Pons (tissue), 1 donor: ENCODE measurements around the gene TPT1.
"Not testable (repeated sequence)": the region's sequence is repeated elsewhere in the genome, so short reads cannot be mapped to it uniquely, and the experiment has no call there.

Source experiments
- DNase-seq: peaks from one replicate; pipeline ENCODE4 v3.0.0-alpha.2; 2016; ENCODE audit warnings: low spot score

Gene TPT1

GRCh38 chr13:45301263-45301662 is 39.7 kb downstream of the TPT1 start:
- DNase-seq: no peak

DNA sequence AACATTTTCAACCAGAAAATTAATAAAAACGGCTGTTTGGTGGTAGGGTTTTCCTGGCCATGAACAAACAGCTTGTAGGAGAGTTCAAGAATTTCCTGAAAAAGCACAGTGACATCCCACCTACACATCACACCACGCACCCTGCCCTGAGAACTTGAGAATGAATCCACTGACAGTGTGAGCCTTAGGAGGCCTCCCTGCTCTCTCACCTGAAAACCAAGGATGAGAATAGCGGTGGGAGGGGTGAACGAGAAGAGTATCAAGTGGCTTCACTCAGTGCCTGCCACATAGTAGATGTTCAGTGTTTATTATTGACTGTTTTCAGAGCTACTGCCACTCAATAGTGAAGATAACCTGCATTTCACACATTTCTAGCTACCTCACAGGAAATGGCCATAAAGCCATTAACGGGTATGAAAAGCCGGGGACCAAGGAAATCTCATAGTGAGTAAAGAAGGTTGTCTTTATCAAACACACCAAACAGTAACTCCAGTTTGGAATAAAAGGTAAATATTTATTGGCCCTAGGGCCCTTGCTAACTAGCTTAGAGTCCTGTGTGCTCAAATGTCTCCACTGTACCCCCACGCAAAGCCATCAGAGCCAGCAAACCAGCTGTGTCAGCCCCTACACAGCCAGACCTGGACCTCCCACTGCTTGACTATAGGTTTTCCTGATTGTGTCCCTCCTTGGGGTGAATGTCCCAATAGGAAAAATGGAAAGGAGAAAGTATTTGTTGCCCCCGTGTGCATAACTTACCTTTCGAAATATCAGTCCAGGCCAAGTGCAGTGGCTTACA is 40.6 kb downstream of the TPT1 start:
- no peak for DNase-seq

GRCh38 chr13:45299194-45299593 is 41.8 kb downstream of the TPT1 start:
- DNase-seq: no peak

GRCh38 chr13:45298550-45298949 is 42.4 kb downstream of the TPT1 start:
- DNase-seq: not testable (repeated sequence)

DNA sequence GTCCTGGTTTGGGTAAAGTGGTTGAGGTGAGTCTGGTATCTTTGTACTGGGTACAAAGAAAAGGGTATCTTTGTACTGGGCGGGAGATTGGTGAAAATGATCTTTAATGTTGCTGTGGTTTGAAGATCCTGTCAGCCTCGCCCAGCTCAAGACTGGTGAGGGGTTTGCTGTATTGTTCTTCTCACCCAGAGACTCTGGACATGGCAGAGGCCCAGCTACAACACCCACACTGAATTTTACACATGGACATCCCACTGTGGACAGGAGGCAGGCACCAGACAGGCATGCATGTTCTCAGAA is 42.8 kb downstream of the TPT1 start:
- DNase-seq: no peak

DNA sequence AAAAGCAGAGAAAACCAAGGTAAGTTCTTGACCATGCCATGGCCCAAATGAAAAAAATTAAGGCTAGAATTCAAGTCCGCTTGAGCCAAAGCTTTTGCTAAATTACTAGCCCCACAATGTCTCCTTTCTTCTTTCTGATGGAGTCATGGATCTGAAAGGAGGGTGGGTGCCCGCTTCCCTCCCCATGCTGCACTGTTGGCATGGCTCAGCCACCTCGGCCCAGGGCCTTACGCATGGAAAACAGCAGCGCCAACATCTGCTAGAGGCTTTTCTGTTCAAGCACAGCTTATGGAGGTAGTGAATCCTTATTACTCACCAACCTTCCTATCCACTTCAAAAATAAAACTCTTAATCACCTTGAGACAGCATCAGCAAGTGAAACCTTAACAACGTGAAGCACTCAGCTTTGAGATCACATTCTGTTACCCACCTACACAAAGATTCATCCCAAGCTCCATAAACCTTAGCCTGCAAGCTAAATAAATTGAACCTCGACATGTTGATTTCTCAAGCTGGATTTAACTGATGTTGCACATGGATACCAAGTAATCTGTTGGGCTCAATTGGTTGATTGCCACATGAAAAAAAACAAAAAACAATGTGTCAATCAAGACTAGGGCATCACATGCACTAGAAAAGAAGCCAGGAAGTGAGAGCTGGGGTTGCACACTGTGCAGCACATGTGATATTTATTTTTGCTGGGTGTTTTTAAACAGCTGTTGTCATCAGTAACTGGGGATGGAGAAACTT is 43.4 kb downstream of the TPT1 start:
- no peak for DNase-seq

DNA sequence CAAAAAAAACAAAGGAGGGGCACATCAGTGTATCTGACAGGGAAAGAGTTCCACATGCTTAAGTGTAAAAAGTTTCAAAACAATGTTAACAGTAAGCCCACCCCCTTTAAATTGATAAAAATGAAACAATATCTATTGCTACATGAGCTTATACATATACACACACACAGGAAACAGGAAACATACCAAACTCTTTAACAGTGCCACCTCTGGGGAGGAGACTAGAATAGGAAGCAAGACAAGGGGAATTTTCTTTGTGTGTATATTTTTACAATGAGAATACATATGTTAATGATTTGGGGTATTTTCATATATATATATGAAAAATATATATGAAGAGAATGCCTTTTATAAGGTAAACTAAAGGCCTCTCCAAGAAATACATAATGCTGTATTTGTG is 44.7 kb downstream of the TPT1 start:
- DNase-seq: no peak

DNA sequence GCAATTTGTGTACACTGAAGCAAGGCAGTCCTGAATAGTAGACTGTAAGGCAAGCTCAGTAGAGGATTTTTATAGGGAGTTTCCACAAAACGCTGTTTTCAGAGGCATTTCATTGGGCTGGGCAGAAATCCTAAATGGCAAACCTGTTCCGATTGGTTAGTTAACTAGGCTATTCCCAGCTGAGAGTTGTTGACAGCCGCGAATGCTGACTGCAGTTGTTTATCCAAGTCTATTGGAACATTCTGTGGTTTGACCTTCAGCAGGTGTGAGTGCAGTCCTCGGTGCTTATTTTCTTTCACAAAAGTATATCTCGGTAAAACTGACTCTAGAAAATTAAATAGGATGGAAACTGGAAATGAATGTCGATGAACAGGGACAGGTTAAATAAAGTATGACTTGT is 45.4 kb downstream of the TPT1 start:
- no peak for DNase-seq

GRCh38 chr13:45292176-45292575 is 48.8 kb downstream of the TPT1 start:
- no peak for DNase-seq

- DNase-seq: peak; percentile 58
Observed at GRCh38 chr13:45289936-45290563, 50.9 kb downstream of the TPT1 start.
